SU-DHL-6 (cell line): Measurements from ENCODE around the gene PRKAR1B.

Source experiments
- CTCF ChIP-seq: fragments of 200-600 bp; sonication (generic); IDR thresholded peaks from one replicate; pipeline ENCODE4 v1.5.1; 2017; ENCODE audit warnings: antibody characterized with exemption, mild to moderate bottlenecking, low read length, moderate library complexity; ENCODE audit not compliant: insufficient read depth, poor library complexity, severe bottlenecking
- EZH2phosphoT487 ChIP-seq: fragments of 200-600 bp; sonication (generic), shearing (Covaris generic); conservative IDR thresholded peaks from 2 replicates; pipeline ENCODE4 v1.6.1; 2018; ENCODE audit warnings: mild to moderate bottlenecking, antibody characterized with exemption, low read length, moderate library complexity, mixed read lengths

DNA sequence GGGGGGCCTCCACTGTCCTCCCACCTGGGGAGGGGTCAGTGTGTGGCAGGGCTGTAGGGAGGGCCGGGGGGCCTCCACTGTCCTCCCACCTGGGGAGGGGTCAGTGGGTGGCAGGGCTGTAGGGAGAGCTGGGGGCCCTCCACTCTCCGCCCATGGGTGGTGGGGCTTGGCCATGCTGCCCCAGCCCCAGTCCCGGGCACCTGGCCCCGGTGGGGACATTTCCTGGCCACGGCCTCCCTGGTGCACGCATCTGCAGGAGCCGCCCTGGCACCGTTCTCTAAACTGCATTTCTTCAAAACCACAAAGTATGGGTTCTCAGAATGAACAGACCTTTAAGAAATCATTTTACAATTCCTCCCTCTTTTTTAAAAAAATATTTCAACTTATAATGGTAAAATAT lies 118.1 kb downstream of the PRKAR1B start:
- TF ChIP-seq CTCF (no peak), EZH2phosphoT487 (no peak)
